GM19023 (cell line): ENCODE measurements around the gene TNRC18.
"Not testable (repeated sequence)": the region's sequence is repeated elsewhere in the genome, so short reads cannot be mapped to it uniquely, and the experiment has no call there.

Experiments
- ATAC-seq: cut with Tn5 transposase; IDR thresholded peaks from one replicate; pipeline ENCODE4 v1.9.1; 2021; ENCODE audit warnings: mild to moderate bottlenecking, moderate library complexity; ENCODE audit not compliant: unreplicated experiment

The TNRC18 gene

GRCh38 chr7:5279734-5280133 lies 143.9 kb downstream of the TNRC18 start:
- no peak for ATAC-seq

- ATAC-seq = no peak
Measured at GRCh38 chr7:5278766-5279165, 144.9 kb downstream of the TNRC18 start.

- ATAC-seq = no peak
Measured at GRCh38 chr7:5276611-5277010, 147.0 kb downstream of the TNRC18 start.

GRCh38 chr7:5276123-5276522 lies 147.5 kb downstream of the TNRC18 start:
- not testable (repeated sequence) for ATAC-seq

- not testable (repeated sequence) for ATAC-seq
Measured at GRCh38 chr7:5275510-5275909, 148.1 kb downstream of the TNRC18 start.

GRCh38 chr7:5274985-5275431 lies 148.6 kb downstream of the TNRC18 start:
- ATAC-seq = not testable (repeated sequence)

GRCh38 chr7:5274441-5274840 lies 149.2 kb downstream of the TNRC18 start:
- ATAC-seq = no peak

GRCh38 chr7:5273831-5274405 lies 149.7 kb downstream of the TNRC18 start:
- not testable (repeated sequence) for ATAC-seq

- ATAC-seq = no peak
Measured at GRCh38 chr7:5270788-5271187, 152.8 kb downstream of the TNRC18 start.

- not testable (repeated sequence) for ATAC-seq
Measured at GRCh38 chr7:5269992-5270657, 153.5 kb downstream of the TNRC18 start.

- not testable (repeated sequence) for ATAC-seq
Measured at GRCh38 chr7:5267829-5268228, 155.8 kb downstream of the TNRC18 start.

GRCh38 chr7:5266191-5267028 lies 157.2 kb downstream of the TNRC18 start:
- ATAC-seq = no peak

- no peak for ATAC-seq
Measured at GRCh38 chr7:5265320-5266190, 158.1 kb downstream of the TNRC18 start.

GRCh38 chr7:5263066-5263465 lies 160.6 kb downstream of the TNRC18 start:
- not testable (repeated sequence) for ATAC-seq

- not testable (repeated sequence) for ATAC-seq
Measured at GRCh38 chr7:5260530-5261068, 163.0 kb downstream of the TNRC18 start.
